Endothelial cell of umbilical vein (primary cell): ENCODE data around the gene ACTL10. TPM values are rescaled to one million over a fixed set of nuclear protein-coding genes. Genes with fewer than 3 reads are reported as not detected.

ENCODE experiments used
- BruUV-seq: library from RNA; stranded (reverse); fragments of 400-500 nt; replicated peaks from 2 replicates; lab custom pipeline; 2021; lab: Mats Ljungman, UMichigan
- CTCF ChIA-PET: fragments of 300-600, 350-600 bp; sonication (Branson Sonifier 250); formaldehyde crosslinking; loops from one replicate; lab custom pipeline; 2021; ENCODE audit warnings: antibody characterized with exemption, inconsistent platforms; lab: Charles Lee
- POLR2A ChIA-PET: fragments of 300-600, 350-600 bp; sonication (Branson Sonifier 250); formaldehyde crosslinking; loops from one replicate; lab custom pipeline; 2021; ENCODE audit warnings: antibody characterized with exemption, inconsistent platforms; lab: Charles Lee
- DNase-seq: peaks from one replicate; pipeline ENCODE4 v3.0.0-alpha.2; 2011; ENCODE audit warnings: low read depth, low spot score
- FAIRE-seq: peaks from 2 replicates; lab custom pipeline; 2011; peaks lifted over from hg19 to GRCh38; lab: Jason Lieb, UNC
- H2AFZ ChIP-seq: 2 replicates; pipeline ENCODE4 v1.6.0; 2012; ENCODE audit warnings: low read depth, low read length, control low read depth, inconsistent platforms
- H3K27ac ChIP-seq: 2 replicates; pipeline ENCODE4 v1.5.1; 2011; ENCODE audit warnings: low read depth, mild to moderate bottlenecking, control low read depth, low read length, moderate library complexity; ENCODE audit not compliant: insufficient read depth
- H3K27me3 ChIP-seq, 2 experiments: 2 replicates each; pipeline versions ENCODE4 v1.6.0 to v1.6.1; 2011; ENCODE audit warnings: low read length in 2 of 2, mixed read lengths in 1 of 2; ENCODE audit not compliant: control insufficient read depth in 2 of 2, insufficient read depth in 2 of 2
- H3K36me3 ChIP-seq, 2 experiments: 2 replicates in 1 of 2; 3 replicates in 1 of 2; pipeline ENCODE4 v1.5.1; 2011; ENCODE audit warnings: low read length in 2 of 2, mild to moderate bottlenecking in 1 of 2, moderate library complexity in 1 of 2; ENCODE audit not compliant: control insufficient read depth in 2 of 2, insufficient read depth in 2 of 2; ENCODE audit errors: extremely low read depth in 1 of 2
- H3K4me1 ChIP-seq: 3 replicates; pipeline ENCODE4 v1.5.1; 2011; ENCODE audit warnings: mild to moderate bottlenecking, low read length; ENCODE audit not compliant: control insufficient read depth, insufficient read depth; ENCODE audit errors: extremely low read depth
- H3K4me2 ChIP-seq: 2 replicates; pipeline ENCODE4 v1.6.1; 2011; ENCODE audit warnings: low read length, control low read depth, mixed read lengths; ENCODE audit not compliant: insufficient read depth
- H3K4me3 ChIP-seq, 3 experiments: fragments of 200-600 bp in 1 of 3; sonication (generic), shearing (Covaris generic) in 1 of 3; replicated peaks in 1 of 3; 2 replicates each; pipeline ENCODE4 v1.5.1; 2011 to 2016; ENCODE audit warnings: control low read depth in 3 of 3, low read length in 3 of 3, mild to moderate bottlenecking in 2 of 3, inconsistent platforms in 1 of 3, low read depth in 1 of 3, moderate library complexity in 1 of 3; ENCODE audit not compliant: insufficient read depth in 1 of 3
- H3K79me2 ChIP-seq: 2 replicates; pipeline ENCODE4 v1.6.0; 2012; ENCODE audit warnings: low read length, inconsistent platforms; ENCODE audit not compliant: control insufficient read depth, insufficient read depth
- H3K9ac ChIP-seq: replicated peaks from 2 replicates; pipeline ENCODE3; 2011; ENCODE audit warnings: low read length, control low read depth; ENCODE audit not compliant: insufficient read depth; ENCODE audit errors: extremely low read depth
- H3K9me1 ChIP-seq: replicated peaks from 3 replicates; pipeline ENCODE4 v1.6.0; 2011; ENCODE audit warnings: mild to moderate bottlenecking, low read length; ENCODE audit not compliant: control insufficient read depth, insufficient read depth; ENCODE audit errors: extremely low read depth
- H3K9me3 ChIP-seq: replicated peaks from 2 replicates; pipeline ENCODE4 v1.5.1; 2012; ENCODE audit warnings: low read length, inconsistent platforms; ENCODE audit not compliant: control insufficient read depth, insufficient read depth
- H4K20me1 ChIP-seq: replicated peaks from 2 replicates; pipeline ENCODE3; 2011; ENCODE audit warnings: mild to moderate bottlenecking, low read length; ENCODE audit not compliant: control insufficient read depth, insufficient read depth; ENCODE audit errors: extremely low read depth
- EZH2 ChIP-seq: IDR thresholded peaks from 2 replicates; pipeline ENCODE4 v1.6.1; 2012; ENCODE audit warnings: borderline replicate concordance, low read depth, mild to moderate bottlenecking, moderate library complexity, low read length, inconsistent platforms; ENCODE audit not compliant: severe bottlenecking
- FOS ChIP-seq: IDR thresholded peaks from 2 replicates; pipeline ENCODE4 v1.6.1; 2011; ENCODE audit warnings: mild to moderate bottlenecking, low read length, moderate library complexity, borderline replicate concordance; ENCODE audit not compliant: insufficient read depth
- GATA2 ChIP-seq: IDR thresholded peaks from 2 replicates; pipeline ENCODE4 v1.7.0; 2011; ENCODE audit warnings: low read depth, mild to moderate bottlenecking, moderate library complexity, mixed read lengths, low read length; ENCODE audit not compliant: insufficient read length, insufficient read depth
- JUN ChIP-seq: IDR thresholded peaks from 2 replicates; pipeline ENCODE4 v1.6.1; 2011; ENCODE audit warnings: borderline replicate concordance, low read depth; ENCODE audit not compliant: insufficient read length, insufficient read depth
- MAX ChIP-seq: IDR thresholded peaks from 2 replicates; pipeline ENCODE4 v1.6.1; 2011; ENCODE audit not compliant: insufficient read depth, insufficient read length
- MYC ChIP-seq: IDR thresholded peaks from one replicate; pipeline ENCODE4 v1.6.1; 2011; ENCODE audit warnings: mild to moderate bottlenecking, low read depth, low read length
- POLR2A ChIP-seq: IDR thresholded peaks from 2 replicates; pipeline ENCODE4 v1.6.1; 2012; ENCODE audit warnings: low read depth, mild to moderate bottlenecking, control low read depth, low read length
- POLR2AphosphoS5 ChIP-seq: IDR thresholded peaks from 2 replicates; pipeline ENCODE4 v1.6.1; 2012; ENCODE audit warnings: low read depth, mild to moderate bottlenecking, control low read depth, low read length, moderate library complexity; ENCODE audit not compliant: insufficient read depth
- dilution Hi-C: fragments of 300-500 bp; cut with MboI; formaldehyde crosslinking; loops from one replicate; pipeline ENCODE4 v1.15.0; 2019; ENCODE audit warnings: low sequenced_read_pairs; ENCODE audit not compliant: extremely low pct_ligation_motif_present
- intact Hi-C: fragments of 100-400 bp; cut with micrococcal nuclease; formaldehyde crosslinking; loops from one replicate; pipeline ENCODE4 v1.10.0; 2022
- polyA plus RNA-seq, 4 experiments: library from polyadenylated mRNA; depleted of rRNA in 3 of 4; stranded (reverse) in 3 of 4; unstranded in 1 of 4; fragments of >200 nt; gene quantifications; 2 replicates each; pipeline versions ENCODE4 v1.2.1 to v1.2.3, GENCODE V29; 2011 to 2012; ENCODE audit warnings: missing spikeins in 1 of 4
- total RNA-seq: library from RNA; stranded (reverse); gene quantifications from 2 replicates; pipeline ENCODE4 v1.2.3, GENCODE V29; 2021
- TF ChIP-seq, protein P1 (sequence below), 2 donors: IDR thresholded peaks; 1 replicate in 1 of 2; 2 replicates in 1 of 2; pipeline ENCODE4 v1.5.1; 2011; ENCODE audit warnings: low read length in 2 of 2, mild to moderate bottlenecking in 2 of 2, moderate library complexity in 2 of 2, control low read depth in 1 of 2, inconsistent platforms in 1 of 2, low read depth in 1 of 2; ENCODE audit not compliant: insufficient read depth in 1 of 2; ENCODE audit errors: extremely low read depth in 1 of 2

ACTL10 gene
- total and polyA plus RNA-seq, 2 donors (not counting 3 experiments of a cell fraction or from before 2014, with no cell fraction given), result 0.92 to 1.4 TPM

DNA sequence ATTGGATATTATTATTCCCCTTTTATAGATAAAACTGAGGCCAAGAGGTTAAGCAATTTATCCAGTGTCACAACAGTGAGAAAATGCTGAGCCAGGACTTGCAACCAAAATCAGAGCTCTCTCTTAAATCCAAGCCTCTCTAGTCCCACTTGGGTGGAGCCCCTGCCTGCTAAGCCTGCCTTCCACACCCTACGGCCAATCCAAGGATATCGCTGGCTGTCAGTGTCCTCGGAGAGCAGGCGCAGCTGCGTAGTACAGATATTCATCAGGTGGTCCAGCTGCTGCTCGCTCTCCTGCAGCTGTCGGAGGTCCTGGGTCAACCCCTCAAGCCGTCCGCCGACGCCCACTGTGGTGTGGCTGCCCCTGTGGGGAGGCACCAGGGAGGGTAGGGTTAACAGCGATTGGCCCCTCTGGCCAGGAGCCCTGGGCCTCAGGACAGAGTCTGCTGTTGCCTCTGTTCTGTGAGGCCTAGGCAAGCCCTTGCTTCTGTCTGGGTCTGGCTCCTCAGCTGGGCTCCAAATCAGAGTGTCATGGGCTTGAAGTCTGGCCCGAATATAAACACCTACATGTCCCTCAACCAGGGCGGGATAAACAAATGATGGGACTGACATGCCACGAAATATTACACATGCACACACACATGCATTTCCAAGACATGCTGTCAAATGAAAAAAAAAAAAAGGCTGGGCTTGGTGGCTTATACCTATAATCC, 11.4 kb downstream of the ACTL10 start:
- ChIA-PET CTCF (no interaction called here), POLR2A (no interaction called here)
- H3K4me3 ChIP-seq, result no peak overlapping the region
- H3K9ac ChIP-seq, result no peak overlapping the region
- DNase-seq (no peak), FAIRE-seq (no peak)
- H3K4me1 ChIP-seq, result peaks cover 15% of the 10 kb centered on the region
- intact Hi-C loops (no loop called here), dilution Hi-C loops (no loop called here)
- TF ChIP-seq FOS (no peak), MAX (no peak), JUN (no peak), EZH2 (no peak), POLR2A (no peak), POLR2AphosphoS5 (no peak), GATA2 (no peak), MYC (no peak)
- TF ChIP-seq, protein P1, sequence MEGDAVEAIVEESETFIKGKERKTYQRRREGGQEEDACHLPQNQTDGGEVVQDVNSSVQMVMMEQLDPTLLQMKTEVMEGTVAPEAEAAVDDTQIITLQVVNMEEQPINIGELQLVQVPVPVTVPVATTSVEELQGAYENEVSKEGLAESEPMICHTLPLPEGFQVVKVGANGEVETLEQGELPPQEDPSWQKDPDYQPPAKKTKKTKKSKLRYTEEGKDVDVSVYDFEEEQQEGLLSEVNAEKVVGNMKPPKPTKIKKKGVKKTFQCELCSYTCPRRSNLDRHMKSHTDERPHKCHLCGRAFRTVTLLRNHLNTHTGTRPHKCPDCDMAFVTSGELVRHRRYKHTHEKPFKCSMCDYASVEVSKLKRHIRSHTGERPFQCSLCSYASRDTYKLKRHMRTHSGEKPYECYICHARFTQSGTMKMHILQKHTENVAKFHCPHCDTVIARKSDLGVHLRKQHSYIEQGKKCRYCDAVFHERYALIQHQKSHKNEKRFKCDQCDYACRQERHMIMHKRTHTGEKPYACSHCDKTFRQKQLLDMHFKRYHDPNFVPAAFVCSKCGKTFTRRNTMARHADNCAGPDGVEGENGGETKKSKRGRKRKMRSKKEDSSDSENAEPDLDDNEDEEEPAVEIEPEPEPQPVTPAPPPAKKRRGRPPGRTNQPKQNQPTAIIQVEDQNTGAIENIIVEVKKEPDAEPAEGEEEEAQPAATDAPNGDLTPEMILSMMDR (IDR thresholded peaks at IDR 0.05; ENCODE audit: extremely low read depth in 1 of 2, insufficient read depth in 1 of 2, low read depth in 1 of 2, low read length in 2 of 2), result no peak
- BruUV-seq, result no TSS peak
- no peak overlapping the region for H3K4me2 ChIP-seq
- H4K20me1 ChIP-seq, result no peaks in the 10 kb centered on the region
- H3K27ac ChIP-seq, result no peak overlapping the region
- no peaks in the 10 kb centered on the region for H3K27me3 ChIP-seq
- H2AFZ ChIP-seq, result no peak overlapping the region
- H3K79me2 ChIP-seq, result peaks cover 11% of the 10 kb centered on the region
- no peaks in the 10 kb centered on the region for H3K36me3 ChIP-seq
- H3K9me1 ChIP-seq, result no peaks in the 10 kb centered on the region
- no peaks in the 10 kb centered on the region for H3K9me3 ChIP-seq
